ENCODE measurements around the gene KRTAP5-5. TPM values are rescaled to one million over a fixed set of nuclear protein-coding genes. Genes with fewer than 3 reads are reported as not detected.
"Not testable (repeated sequence)": the region's sequence is repeated elsewhere in the genome, so short reads cannot be mapped to it uniquely, and the experiment has no call there.

Gene KRTAP5-5
- total RNA-seq, 1 experiment from 2014 or later: not detected

DNA sequence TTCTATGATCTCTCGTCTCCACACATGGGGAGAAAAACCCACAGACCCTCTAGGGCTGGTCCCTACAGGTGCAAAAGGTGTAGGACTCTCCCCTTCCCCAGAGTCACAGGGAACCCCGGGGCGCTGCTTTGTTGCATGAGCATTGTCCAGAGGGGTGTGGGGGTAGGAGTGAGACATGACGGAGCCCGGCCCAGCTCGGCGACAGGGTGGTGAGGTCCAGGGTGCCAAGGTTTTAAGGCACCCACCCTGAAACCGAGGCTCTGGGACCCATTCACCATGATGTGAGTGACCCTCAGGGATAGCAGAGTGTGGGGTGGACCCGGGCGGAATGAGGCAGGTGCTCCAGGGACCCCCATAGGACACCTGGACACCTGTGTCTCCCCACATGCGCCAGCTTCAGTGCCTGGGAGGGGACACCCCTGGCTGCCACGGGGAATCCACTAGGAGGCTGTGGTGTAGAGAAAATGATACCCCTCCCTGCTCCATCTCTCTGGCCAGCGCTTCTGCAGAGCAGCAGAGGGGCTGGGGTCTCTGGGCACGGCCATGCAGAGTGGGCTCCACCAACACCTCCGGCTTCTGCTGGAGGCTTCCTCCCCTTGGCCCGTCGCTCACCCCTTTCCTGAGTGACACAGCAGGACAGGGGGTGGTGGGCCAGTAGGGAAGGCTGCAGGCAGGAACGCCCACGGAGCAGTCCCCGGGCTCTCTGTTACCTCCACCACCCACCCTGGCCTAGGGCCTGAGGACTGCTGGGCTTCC, 15.2 kb downstream of the KRTAP5-5 start:
- no peak for ATAC-seq
- no peak for DNase-seq (ENCODE audit: low spot score)
- no peak overlapping the region for H3K4me3 Mint-ChIP-seq
- TF ChIP-seq, protein P1, sequence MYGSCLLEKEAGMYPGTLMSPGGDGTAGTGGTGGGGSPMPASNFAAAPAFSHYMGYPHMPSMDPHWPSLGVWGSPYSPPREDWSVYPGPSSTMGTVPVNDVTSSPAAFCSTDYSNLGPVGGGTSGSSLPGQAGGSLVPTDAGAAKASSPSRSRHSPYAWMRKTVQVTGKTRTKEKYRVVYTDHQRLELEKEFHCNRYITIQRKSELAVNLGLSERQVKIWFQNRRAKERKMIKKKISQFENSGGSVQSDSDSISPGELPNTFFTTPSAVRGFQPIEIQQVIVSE (CRISPR knock-in tag; IDR thresholded peaks at IDR 0.05; ENCODE audit: borderline replicate concordance): no peak
- TF ChIP-seq, protein P2, sequence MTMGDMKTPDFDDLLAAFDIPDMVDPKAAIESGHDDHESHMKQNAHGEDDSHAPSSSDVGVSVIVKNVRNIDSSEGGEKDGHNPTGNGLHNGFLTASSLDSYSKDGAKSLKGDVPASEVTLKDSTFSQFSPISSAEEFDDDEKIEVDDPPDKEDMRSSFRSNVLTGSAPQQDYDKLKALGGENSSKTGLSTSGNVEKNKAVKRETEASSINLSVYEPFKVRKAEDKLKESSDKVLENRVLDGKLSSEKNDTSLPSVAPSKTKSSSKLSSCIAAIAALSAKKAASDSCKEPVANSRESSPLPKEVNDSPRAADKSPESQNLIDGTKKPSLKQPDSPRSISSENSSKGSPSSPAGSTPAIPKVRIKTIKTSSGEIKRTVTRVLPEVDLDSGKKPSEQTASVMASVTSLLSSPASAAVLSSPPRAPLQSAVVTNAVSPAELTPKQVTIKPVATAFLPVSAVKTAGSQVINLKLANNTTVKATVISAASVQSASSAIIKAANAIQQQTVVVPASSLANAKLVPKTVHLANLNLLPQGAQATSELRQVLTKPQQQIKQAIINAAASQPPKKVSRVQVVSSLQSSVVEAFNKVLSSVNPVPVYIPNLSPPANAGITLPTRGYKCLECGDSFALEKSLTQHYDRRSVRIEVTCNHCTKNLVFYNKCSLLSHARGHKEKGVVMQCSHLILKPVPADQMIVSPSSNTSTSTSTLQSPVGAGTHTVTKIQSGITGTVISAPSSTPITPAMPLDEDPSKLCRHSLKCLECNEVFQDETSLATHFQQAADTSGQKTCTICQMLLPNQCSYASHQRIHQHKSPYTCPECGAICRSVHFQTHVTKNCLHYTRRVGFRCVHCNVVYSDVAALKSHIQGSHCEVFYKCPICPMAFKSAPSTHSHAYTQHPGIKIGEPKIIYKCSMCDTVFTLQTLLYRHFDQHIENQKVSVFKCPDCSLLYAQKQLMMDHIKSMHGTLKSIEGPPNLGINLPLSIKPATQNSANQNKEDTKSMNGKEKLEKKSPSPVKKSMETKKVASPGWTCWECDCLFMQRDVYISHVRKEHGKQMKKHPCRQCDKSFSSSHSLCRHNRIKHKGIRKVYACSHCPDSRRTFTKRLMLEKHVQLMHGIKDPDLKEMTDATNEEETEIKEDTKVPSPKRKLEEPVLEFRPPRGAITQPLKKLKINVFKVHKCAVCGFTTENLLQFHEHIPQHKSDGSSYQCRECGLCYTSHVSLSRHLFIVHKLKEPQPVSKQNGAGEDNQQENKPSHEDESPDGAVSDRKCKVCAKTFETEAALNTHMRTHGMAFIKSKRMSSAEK (CRISPR knock-in tag; IDR thresholded peaks at IDR 0.05; ENCODE audit: borderline replicate concordance): no peak
- TF ChIP-seq ZNF317 (CRISPR knock-in tag; IDR thresholded peaks at IDR 0.05; ENCODE audit: borderline replicate concordance, low read depth): no peak
- no peak for TF ChIP-seq HMGA2 (CRISPR knock-in tag; IDR thresholded peaks at IDR 0.05)
- no peak for TF ChIP-seq EMX1 (CRISPR knock-in tag; IDR thresholded peaks at IDR 0.05)
- TF ChIP-seq, protein P3, sequence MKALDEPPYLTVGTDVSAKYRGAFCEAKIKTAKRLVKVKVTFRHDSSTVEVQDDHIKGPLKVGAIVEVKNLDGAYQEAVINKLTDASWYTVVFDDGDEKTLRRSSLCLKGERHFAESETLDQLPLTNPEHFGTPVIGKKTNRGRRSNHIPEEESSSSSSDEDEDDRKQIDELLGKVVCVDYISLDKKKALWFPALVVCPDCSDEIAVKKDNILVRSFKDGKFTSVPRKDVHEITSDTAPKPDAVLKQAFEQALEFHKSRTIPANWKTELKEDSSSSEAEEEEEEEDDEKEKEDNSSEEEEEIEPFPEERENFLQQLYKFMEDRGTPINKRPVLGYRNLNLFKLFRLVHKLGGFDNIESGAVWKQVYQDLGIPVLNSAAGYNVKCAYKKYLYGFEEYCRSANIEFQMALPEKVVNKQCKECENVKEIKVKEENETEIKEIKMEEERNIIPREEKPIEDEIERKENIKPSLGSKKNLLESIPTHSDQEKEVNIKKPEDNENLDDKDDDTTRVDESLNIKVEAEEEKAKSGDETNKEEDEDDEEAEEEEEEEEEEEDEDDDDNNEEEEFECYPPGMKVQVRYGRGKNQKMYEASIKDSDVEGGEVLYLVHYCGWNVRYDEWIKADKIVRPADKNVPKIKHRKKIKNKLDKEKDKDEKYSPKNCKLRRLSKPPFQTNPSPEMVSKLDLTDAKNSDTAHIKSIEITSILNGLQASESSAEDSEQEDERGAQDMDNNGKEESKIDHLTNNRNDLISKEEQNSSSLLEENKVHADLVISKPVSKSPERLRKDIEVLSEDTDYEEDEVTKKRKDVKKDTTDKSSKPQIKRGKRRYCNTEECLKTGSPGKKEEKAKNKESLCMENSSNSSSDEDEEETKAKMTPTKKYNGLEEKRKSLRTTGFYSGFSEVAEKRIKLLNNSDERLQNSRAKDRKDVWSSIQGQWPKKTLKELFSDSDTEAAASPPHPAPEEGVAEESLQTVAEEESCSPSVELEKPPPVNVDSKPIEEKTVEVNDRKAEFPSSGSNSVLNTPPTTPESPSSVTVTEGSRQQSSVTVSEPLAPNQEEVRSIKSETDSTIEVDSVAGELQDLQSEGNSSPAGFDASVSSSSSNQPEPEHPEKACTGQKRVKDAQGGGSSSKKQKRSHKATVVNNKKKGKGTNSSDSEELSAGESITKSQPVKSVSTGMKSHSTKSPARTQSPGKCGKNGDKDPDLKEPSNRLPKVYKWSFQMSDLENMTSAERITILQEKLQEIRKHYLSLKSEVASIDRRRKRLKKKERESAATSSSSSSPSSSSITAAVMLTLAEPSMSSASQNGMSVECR (CRISPR knock-in tag; IDR thresholded peaks at IDR 0.05; ENCODE audit: borderline replicate concordance): no peak
- no peak overlapping the region for H3K27ac Mint-ChIP-seq
- peaks cover 3% of the 10 kb centered on the region for H3K27me3 Mint-ChIP-seq (ENCODE audit: low read depth)
- H3K36me3 Mint-ChIP-seq: no peaks in the 10 kb centered on the region
- CTCF ChIA-PET: interaction anchor here (2.0 kb wide), 1 partner anchor 8 kb away, joined by 19 read pairs; no protein-coding TSS in a partner anchor
- POLR2A ChIA-PET: no interaction called here
- H3K4me1 Mint-ChIP-seq: peaks cover 3% of the 10 kb centered on the region
- H3K9me3 Mint-ChIP-seq: no peaks in the 10 kb centered on the region

DNA sequence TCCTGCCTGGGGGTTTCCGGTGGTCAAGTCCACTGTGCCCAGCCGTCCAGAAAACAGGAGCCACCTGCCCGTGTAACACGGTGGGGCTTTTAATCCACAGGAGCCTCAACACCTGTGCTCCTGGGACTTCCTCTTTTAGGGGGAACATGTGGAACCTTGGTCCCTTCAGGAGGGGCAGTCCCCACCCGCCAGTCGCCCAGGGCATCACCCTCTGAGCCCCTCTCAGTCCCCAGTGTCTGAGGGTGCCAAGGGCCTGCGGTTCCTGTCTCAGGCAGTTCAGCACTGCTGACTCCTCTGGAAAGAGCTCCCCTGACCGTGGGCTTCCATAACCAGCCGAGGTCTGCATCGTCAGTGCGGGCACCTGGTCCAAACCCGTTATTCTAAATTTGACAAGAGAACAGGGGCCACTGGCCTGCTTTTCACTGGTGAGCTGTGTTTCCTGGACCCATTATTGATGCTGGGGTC, 15.8 kb downstream of the KRTAP5-5 start:
- H3K36me3 Mint-ChIP-seq: no peaks in the 10 kb centered on the region
- CTCF ChIA-PET: no interaction called here
- DNase-seq (ENCODE audit: low spot score): no peak
- H3K4me3 Mint-ChIP-seq: no peak overlapping the region
- no peak for ATAC-seq
- TF ChIP-seq GTF2I (CRISPR knock-in tag; conservative IDR thresholded peaks at IDR 0.05) (no peak), MXD4 (CRISPR knock-in tag; IDR thresholded peaks at IDR 0.05; ENCODE audit: borderline replicate concordance) (no peak), TEAD1 (CRISPR knock-in tag; IDR thresholded peaks at IDR 0.05) (no peak), NFE2L1 (CRISPR knock-in tag; IDR thresholded peaks at IDR 0.05) (no peak), PRRX2 (CRISPR knock-in tag; IDR thresholded peaks at IDR 0.05) (no peak)
- TF ChIP-seq, protein P4, sequence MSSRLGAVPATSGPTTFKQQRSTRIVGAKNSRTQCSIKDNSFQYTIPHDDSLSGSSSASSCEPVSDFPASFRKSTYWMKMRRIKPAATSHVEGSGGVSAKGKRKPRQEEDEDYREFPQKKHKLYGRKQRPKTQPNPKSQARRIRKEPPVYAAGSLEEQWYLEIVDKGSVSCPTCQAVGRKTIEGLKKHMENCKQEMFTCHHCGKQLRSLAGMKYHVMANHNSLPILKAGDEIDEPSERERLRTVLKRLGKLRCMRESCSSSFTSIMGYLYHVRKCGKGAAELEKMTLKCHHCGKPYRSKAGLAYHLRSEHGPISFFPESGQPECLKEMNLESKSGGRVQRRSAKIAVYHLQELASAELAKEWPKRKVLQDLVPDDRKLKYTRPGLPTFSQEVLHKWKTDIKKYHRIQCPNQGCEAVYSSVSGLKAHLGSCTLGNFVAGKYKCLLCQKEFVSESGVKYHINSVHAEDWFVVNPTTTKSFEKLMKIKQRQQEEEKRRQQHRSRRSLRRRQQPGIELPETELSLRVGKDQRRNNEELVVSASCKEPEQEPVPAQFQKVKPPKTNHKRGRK (CRISPR knock-in tag; IDR thresholded peaks at IDR 0.05; ENCODE audit: borderline replicate concordance): no peak
- TF ChIP-seq, protein P5, sequence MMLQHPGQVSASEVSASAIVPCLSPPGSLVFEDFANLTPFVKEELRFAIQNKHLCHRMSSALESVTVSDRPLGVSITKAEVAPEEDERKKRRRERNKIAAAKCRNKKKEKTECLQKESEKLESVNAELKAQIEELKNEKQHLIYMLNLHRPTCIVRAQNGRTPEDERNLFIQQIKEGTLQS (CRISPR knock-in tag; conservative IDR thresholded peaks at IDR 0.05): no peak
- TF ChIP-seq, protein P6, sequence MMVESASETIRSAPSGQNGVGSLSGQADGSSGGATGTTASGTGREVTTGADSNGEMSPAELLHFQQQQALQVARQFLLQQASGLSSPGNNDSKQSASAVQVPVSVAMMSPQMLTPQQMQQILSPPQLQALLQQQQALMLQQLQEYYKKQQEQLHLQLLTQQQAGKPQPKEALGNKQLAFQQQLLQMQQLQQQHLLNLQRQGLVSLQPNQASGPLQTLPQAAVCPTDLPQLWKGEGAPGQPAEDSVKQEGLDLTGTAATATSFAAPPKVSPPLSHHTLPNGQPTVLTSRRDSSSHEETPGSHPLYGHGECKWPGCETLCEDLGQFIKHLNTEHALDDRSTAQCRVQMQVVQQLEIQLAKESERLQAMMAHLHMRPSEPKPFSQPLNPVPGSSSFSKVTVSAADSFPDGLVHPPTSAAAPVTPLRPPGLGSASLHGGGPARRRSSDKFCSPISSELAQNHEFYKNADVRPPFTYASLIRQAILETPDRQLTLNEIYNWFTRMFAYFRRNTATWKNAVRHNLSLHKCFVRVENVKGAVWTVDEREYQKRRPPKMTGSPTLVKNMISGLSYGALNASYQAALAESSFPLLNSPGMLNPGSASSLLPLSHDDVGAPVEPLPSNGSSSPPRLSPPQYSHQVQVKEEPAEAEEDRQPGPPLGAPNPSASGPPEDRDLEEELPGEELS (CRISPR knock-in tag; IDR thresholded peaks at IDR 0.05): no peak
- POLR2A ChIA-PET: no interaction called here
- H3K9me3 Mint-ChIP-seq: no peaks in the 10 kb centered on the region
- H3K27me3 Mint-ChIP-seq (ENCODE audit: low read depth): peaks cover 3% of the 10 kb centered on the region; the same call in 1 of the 2 replicates
- H3K27ac Mint-ChIP-seq: no peak overlapping the region
- H3K4me1 Mint-ChIP-seq: no peaks in the 10 kb centered on the region

DNA sequence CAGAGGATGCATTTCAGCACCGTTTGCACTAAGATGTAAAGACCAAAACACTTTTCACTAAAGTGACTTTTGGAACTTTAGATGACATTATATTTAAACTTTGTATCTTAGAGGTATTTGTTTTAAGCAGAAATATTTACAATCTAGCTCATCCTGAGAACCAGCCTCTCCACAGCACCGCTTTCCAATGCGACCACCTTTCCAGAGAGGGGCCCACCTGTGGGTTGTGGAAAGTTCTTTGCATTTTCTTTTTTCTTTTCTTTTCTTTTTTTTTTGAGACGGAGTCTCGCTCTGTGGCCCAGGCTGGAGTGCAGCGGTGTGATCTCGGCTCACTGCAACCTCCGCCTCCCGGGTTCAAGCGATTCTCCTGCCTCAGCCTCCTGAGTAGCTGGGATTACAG, 17.0 kb downstream of the KRTAP5-5 start:
- H3K9me3 Mint-ChIP-seq; ATAC-seq; DNase-seq (ENCODE audit: low spot score); POLR2A ChIA-PET; H3K27me3 Mint-ChIP-seq (ENCODE audit: low read depth); H3K27ac Mint-ChIP-seq; H3K4me3 Mint-ChIP-seq; H3K36me3 Mint-ChIP-seq; H3K4me1 Mint-ChIP-seq: not testable (repeated sequence)
- CTCF ChIA-PET: interaction anchor here (0.6 to 0.9 kb wide), 3 partner anchors 21 to 100 kb away, joined by 3 to 6 read pairs (median 3); no protein-coding TSS in a partner anchor
